Activated T-helper 2 cell treated with anti-CD3 and anti-CD28 coated beads, Interferon-gamma antibody, Interleukin-2, Interleukin-4, amounts not matched to agents 10 μg/mL and 5 μg/mL and 100 μg/mL, durations not matched to agents 14 hours and 24 hours and 36 hours (primary cell): ENCODE data around the gene SLC5A5. TPM values are rescaled to one million over a fixed set of nuclear protein-coding genes. Genes with fewer than 3 reads are reported as not detected.

Experiments
- DNase-seq: peaks from one replicate; pipeline ENCODE4 v3.0.0; 2021; ENCODE audit warnings: low spot score
- H3K27ac Mint-ChIP-seq: one replicate; pipeline ENCODE4 v1.8.0; 2021; ENCODE audit warnings: mixed read lengths
- H3K27me3 Mint-ChIP-seq: one replicate; pipeline ENCODE4 v1.8.0; 2021; ENCODE audit warnings: low read depth, mixed read lengths
- H3K36me3 Mint-ChIP-seq: one replicate; pipeline ENCODE4 v1.8.0; 2021; ENCODE audit warnings: low read depth, mixed read lengths
- H3K4me1 Mint-ChIP-seq: one replicate; pipeline ENCODE4 v1.8.0; 2021; ENCODE audit warnings: low read depth, mixed read lengths
- H3K4me3 Mint-ChIP-seq: one replicate; pipeline ENCODE4 v1.8.0; 2021; ENCODE audit warnings: low read depth, mild to moderate bottlenecking, moderate library complexity, mixed read lengths
- H3K9me3 Mint-ChIP-seq: one replicate; pipeline ENCODE4 v1.8.0; 2021; ENCODE audit warnings: mixed read lengths
- intact Hi-C: fragments of 100-400 bp; cut with micrococcal nuclease; formaldehyde crosslinking; loops from one replicate; pipeline ENCODE4 v1.15.1; 2023
- total RNA-seq: library from RNA; stranded (reverse); gene quantifications from 2 replicates; pipeline ENCODE4 v1.2.3, GENCODE V29; 2022

The SLC5A5 gene
- 0.69 and 0.75 TPM in 2 replicates for total RNA-seq

DNA sequence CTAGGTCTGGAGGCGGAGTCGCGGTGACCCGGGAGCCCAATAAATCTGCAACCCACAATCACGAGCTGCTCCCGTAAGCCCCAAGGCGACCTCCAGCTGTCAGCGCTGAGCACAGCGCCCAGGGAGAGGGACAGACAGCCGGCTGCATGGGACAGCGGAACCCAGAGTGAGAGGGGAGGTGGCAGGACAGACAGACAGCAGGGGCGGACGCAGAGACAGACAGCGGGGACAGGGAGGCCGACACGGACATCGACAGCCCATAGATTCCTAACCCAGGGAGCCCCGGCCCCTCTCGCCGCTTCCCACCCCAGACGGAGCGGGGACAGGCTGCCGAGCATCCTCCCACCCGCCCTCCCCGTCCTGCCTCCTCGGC, at the start of gene SLC5A5:
Gene SLC5A5 (plus strand): TSS at position 68 of the 373 bp plus-strand sequence. CDS start 375 bp downstream, outside the sequence.
- intact Hi-C loops, result loop anchor here (2.0 to 5.0 kb wide), 2 partner anchors 61 to 125 kb away; partner anchors contain the start of gene CCDC124
- DNase-seq, result no peak
- no peaks in the 10 kb centered on the region for H3K36me3 Mint-ChIP-seq

DNA sequence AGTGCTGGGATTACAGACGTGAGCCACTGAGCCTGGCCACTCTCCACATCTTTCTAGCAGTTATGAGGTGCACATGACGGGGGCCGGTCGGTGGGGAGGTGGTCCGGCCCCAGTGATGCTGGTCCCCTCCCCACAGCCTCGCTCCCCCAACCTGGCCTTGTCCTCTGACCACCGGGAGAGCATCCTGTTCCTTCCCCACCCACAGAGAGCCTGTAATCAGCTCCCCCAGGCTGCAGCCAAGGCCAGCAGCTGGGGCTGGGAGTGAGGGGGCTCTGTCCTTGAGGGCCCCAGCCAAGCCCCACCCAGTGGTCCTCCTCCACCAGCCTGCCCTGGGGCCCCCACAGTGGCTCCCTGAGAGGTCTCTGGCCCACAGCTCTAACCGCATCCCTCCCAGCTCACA, 47.4 kb upstream of the SLC5A5 start:
- no peaks in the 10 kb centered on the region for H3K4me1 Mint-ChIP-seq
- H3K27me3 Mint-ChIP-seq, result no peaks in the 10 kb centered on the region
- no peaks in the 10 kb centered on the region for H3K9me3 Mint-ChIP-seq
- H3K27ac Mint-ChIP-seq, result no peak overlapping the region
- DNase-seq, result no peak
- no peak overlapping the region for H3K4me3 Mint-ChIP-seq
- H3K36me3 Mint-ChIP-seq, result peaks cover 36% of the 10 kb centered on the region
- intact Hi-C loops, result no loop called here

More for the DNA sequence above, at the start of gene SLC5A5:
- peaks cover 2% of the 10 kb centered on the region for H3K27me3 Mint-ChIP-seq
- H3K4me1 Mint-ChIP-seq, result peaks cover 2% of the 10 kb centered on the region
- H3K9me3 Mint-ChIP-seq, result no peaks in the 10 kb centered on the region
- peak within 1 kb of the TSS; percentile 81 for H3K4me3 Mint-ChIP-seq
- no peak within 1 kb of the TSS for H3K27ac Mint-ChIP-seq

DNA sequence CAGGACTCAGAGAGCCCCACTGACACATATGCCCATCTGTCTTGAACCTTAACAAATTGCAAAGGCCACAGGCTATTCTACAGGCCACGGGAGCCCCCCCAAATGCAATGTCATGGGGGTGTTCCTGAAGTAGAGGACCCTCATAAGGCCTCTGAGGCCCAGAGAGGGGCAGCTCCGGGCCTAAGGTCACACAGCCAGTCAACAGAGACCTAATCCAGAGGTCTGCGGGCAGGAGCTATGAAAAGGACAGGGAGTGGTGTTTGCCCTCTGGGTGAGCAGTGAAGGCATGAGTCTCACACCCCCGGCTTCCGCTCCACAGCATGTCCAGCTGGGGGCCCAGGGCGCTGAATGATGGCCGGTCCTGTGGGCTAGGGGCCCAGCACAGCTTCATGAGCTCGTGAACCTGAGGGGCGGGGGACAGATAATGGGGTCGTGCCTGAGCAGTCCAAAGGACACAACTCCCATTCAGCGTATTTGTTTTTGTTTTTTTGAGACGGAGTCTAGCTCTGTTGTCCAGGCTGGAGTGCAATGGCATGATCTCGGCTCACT, 45.2 kb upstream of the SLC5A5 start:
- H3K4me3 Mint-ChIP-seq, result no peak overlapping the region
- intact Hi-C loops, result no loop called here
- no peaks in the 10 kb centered on the region for H3K4me1 Mint-ChIP-seq
- H3K9me3 Mint-ChIP-seq, result no peaks in the 10 kb centered on the region
- H3K27ac Mint-ChIP-seq, result no peak overlapping the region
- H3K36me3 Mint-ChIP-seq, result peaks cover 56% of the 10 kb centered on the region
- no peaks in the 10 kb centered on the region for H3K27me3 Mint-ChIP-seq
- DNase-seq, result no peak

DNA sequence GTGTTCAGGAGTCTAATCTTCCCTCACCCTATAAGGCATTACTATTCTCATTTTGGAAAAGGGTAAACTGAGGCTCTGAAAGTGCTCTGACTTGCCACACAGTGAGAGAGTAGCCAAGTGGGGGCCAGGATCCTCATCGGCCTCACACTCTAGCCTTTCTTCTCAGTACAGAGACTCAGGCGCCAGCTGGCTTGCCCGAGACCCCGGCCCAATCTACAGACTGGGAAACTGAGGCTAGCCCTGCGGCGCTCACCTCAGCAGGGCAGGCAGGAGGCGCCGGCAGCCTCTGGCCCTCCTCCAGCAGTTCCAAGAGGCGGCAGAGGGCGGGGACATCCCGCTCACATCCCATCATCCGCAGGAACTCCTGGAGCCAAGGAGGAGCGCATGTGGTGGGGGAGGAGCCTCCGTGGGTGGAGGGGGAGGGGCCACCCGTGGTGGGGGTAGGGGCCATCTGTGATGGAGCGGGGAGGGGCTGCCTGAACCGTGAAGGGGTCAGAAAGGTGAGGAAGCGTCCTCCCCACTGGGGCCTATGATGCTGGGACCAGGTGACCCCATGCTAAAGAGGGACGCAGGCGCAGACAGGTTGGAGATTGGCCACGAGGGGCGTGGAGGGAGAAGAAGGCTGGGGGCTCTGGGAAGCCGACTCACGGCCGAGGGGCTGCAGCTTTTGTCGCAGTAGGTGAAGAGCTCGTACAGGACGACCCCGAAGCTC, 41.7 kb upstream of the SLC5A5 start:
- peaks cover 77% of the 10 kb centered on the region for H3K36me3 Mint-ChIP-seq
- intact Hi-C loops, result no loop called here

DNA sequence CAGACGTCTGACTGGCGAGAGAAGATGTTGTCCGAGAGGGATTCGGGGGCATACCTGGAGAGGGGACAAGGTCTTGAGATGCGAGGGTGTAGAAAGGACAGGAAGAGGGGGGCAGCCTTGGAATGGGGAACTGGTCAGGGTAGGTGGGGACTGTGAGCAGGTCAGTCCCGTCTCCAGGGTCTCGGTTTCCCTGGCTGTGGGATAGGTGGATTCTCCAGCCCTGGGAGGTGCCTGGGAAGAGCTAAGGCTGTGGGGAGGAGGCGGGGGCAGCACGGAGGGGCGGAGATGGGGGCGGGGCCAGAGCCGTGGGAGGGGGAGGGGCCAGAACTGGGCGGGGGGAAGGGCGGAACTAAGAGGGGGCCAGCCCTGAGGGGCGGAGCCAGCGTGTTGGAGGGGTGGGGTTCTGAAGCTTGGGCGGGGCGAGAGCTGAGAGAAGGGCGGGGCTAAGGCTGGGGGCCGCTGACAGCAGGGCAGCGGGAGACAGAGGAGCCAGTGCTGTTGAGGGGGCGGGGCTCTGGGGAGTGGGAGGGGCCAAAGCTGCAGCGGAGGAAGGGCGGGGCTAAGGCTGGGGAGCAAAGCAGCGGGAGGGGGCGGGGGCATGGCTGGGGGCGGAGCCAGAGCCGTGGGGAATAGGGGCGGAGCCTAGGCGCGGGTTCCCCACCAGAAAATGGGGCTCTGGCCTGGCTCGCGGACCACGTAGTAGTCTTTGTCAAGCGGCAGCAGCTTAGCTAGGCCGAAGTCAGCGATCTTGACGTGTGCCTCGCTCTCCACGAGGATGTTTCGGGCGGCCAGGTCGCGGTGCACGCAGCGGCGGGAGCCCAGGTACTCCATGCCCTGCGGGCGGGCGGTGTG, 41.0 kb upstream of the SLC5A5 start:
- peaks cover 80% of the 10 kb centered on the region for H3K36me3 Mint-ChIP-seq
- peak overlapping the region; percentile 7 for H3K27ac Mint-ChIP-seq
- H3K27me3 Mint-ChIP-seq, result no peaks in the 10 kb centered on the region
- no peaks in the 10 kb centered on the region for H3K9me3 Mint-ChIP-seq
- no peak overlapping the region for H3K4me3 Mint-ChIP-seq
- peaks cover 8% of the 10 kb centered on the region for H3K4me1 Mint-ChIP-seq
- peak; percentile 24 for DNase-seq
- intact Hi-C loops, result no loop called here

More for the DNA sequence above, 41.7 kb upstream of the SLC5A5 start:
- H3K9me3 Mint-ChIP-seq, result no peaks in the 10 kb centered on the region
- H3K4me3 Mint-ChIP-seq, result no peak overlapping the region
- no peaks in the 10 kb centered on the region for H3K27me3 Mint-ChIP-seq
- DNase-seq, result no peak
- peaks cover 2% of the 10 kb centered on the region for H3K4me1 Mint-ChIP-seq
- peak overlapping the region; percentile 7 for H3K27ac Mint-ChIP-seq

DNA sequence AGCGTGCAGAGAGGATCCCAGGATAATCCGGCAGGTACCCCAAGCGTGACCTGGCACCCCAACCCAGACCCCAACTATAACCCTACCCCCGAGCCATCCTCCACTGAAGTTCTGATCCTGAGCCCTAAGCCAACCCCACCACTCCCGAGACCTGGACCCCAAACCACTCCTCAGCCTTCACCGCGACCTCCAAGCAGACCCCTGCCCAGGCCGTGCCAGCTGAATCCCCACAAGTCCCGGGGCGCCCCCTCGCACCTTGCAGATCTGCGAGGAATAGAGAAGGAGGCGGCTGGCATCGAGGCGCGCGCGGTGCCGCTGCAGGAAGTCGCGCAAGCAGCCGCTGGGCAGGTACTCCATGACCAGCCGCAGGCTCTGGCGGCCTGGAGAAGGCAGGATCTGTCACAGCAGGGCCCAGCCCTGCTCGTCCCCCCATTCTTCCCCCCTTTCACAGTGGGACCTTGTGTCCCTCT, 40.3 kb upstream of the SLC5A5 start:
- H3K27me3 Mint-ChIP-seq, result no peaks in the 10 kb centered on the region
- peaks cover 8% of the 10 kb centered on the region for H3K4me1 Mint-ChIP-seq
- no peak overlapping the region for H3K27ac Mint-ChIP-seq
- no peak overlapping the region for H3K4me3 Mint-ChIP-seq
- DNase-seq, result no peak
- H3K36me3 Mint-ChIP-seq, result peaks cover 85% of the 10 kb centered on the region
- H3K9me3 Mint-ChIP-seq, result no peaks in the 10 kb centered on the region
- intact Hi-C loops, result no loop called here

DNA sequence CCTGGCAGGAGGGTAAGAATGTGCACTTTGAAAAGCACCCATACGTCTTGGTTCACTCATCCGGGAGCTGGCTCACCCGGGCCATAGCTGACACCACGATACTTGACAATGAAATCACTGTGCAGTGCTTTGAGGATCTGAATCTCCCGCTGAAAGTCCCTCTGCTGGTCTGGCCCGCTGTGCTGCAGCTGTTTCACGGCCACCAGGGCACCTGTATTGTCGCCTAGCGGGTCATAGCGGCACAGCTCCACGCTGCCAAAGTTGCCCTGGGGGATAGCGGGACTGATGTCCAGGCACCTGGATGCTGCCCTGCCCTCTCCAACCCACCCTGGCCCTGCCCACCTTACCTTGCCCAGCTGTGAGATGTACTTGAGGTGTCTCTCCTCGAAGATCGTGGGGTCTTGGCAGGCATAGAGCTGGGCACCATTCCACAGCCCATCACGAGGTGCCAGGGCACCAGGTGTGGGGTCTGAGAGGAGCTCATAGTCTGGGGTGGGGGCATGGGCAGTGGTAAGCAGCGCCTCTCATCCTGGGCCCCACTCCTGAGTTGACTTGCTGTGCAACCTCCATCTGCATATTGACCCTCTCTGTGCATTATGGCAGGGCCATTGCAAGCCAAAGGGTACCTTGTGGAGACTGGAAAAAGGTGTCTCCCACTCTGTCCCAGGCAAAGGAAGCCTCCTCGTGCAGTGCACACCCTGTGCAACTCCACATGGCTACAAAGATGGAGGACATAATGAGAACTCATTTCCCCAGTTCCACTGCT, 39.1 kb upstream of the SLC5A5 start:
- no peak overlapping the region for H3K4me3 Mint-ChIP-seq
- no peak for DNase-seq
- peaks cover 87% of the 10 kb centered on the region for H3K36me3 Mint-ChIP-seq
- peaks cover 8% of the 10 kb centered on the region for H3K4me1 Mint-ChIP-seq
- no peak overlapping the region for H3K27ac Mint-ChIP-seq
- no peaks in the 10 kb centered on the region for H3K27me3 Mint-ChIP-seq
- intact Hi-C loops, result no loop called here
- no peaks in the 10 kb centered on the region for H3K9me3 Mint-ChIP-seq

DNA sequence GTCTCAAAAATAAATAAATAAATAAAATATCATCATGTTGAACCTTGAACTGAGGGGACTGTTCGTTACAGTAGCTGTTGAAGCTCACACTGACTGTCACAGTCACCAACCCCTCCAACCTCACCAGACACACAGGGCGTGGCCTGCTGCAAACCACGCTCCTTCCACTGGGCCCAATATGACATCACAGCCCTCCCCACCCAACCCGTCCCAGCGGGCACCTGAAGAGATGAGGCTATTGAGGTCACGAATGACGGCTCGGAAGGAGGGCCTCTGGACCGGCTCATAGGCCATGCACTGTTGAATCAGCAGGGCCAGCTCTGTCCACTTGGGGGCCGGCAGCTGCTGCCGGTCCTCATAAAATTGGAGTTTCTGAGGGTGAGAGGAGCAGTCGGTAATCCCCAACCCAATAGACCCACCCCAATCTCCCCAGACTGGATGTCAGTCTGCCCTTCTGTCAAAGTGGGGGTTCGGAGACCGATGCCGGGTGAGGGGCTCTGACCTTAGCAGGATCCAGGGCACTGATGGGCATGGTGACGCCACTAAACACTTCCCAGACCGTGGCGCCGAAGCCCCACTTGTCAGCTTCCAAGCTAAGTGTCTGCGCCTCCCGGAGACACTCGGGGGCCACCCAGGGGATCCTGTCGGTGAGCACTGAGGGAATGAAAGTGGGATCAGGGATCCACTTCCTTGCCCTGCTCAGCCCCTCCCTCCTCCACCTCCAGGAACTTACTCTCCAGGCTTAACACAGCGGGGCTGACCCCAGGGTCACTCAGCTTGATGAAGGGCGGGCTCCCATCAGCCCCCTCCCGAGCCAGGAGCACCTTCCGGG, 37.2 kb upstream of the SLC5A5 start:
- Mint-ChIP-seq H3K27ac (no peak overlapping the region), H3K36me3 (peaks cover 90% of the 10 kb centered on the region), H3K4me1 (peaks cover 9% of the 10 kb centered on the region), H3K9me3 (no peaks in the 10 kb centered on the region), H3K27me3 (no peaks in the 10 kb centered on the region), H3K4me3 (no peak overlapping the region)
- no peak for DNase-seq
- intact Hi-C loops, result no loop called here

DNA sequence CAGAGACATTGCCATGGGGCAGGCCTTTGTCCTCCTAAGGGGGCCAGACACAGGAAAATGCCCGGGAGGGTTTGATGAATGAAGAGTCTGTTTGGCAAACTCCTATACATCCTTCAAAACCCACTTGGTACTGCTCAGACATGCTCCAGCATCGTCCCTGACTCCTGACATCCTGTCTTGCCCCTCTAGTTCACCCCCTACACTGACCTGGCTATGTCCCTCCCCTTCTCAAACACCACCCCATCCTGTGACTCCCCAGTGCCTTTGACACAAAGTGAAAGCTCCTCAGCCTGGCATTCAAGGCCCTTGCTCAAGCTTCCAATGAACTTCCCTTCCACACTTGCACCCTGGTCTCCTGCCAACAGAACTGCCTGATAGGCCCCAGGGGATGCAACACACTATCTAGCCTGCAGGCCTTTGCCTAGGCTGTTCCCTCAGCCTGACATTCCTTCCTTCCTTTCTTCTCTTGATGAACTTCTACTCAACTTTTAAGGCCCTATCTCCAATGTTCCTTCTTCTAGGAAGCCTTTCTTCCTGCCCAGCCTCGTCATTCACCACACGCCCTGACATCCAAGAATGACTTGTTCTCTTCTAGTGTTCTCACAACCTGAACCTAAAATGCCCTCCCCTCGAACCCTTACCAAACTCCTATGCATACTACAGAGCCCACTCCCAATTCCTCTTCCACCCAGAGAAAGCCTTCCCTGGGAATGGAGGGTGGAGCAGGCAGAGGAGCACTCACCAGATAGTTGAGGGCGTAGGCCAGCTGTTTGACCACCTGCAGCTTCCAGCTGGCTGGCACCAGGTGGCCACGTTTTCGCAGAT, 36.4 kb upstream of the SLC5A5 start:
- intact Hi-C loops, result no loop called here

DNA sequence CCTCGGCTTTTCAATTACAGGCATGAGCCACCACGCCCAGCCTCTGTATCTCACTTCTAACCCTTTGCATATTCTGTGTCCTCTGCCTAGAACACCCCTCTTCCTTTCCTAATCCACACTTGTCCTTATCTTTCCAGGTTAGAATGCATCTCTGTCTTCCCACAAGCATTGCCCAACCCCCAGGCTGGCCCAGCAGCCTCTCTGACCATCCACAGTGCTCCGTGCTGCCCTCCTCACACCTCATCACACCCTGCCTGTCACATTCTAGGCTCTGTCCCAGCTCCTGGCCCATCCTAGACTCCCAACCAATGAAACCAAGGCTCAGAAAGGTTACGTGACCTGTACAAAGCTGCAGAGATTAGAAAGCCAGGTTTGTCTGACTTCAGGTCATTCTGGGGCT, 35.2 kb upstream of the SLC5A5 start:
- H3K27me3 Mint-ChIP-seq, result no peaks in the 10 kb centered on the region
- H3K36me3 Mint-ChIP-seq, result peaks cover 88% of the 10 kb centered on the region
- intact Hi-C loops, result no loop called here
- H3K4me3 Mint-ChIP-seq, result no peak overlapping the region
- H3K27ac Mint-ChIP-seq, result no peak overlapping the region
- no peaks in the 10 kb centered on the region for H3K9me3 Mint-ChIP-seq
- DNase-seq, result no peak
- H3K4me1 Mint-ChIP-seq, result peaks cover 9% of the 10 kb centered on the region

More for the DNA sequence above, 36.4 kb upstream of the SLC5A5 start:
- no peak overlapping the region for H3K4me3 Mint-ChIP-seq
- H3K27me3 Mint-ChIP-seq, result no peaks in the 10 kb centered on the region
- DNase-seq, result no peak
- peaks cover 88% of the 10 kb centered on the region for H3K36me3 Mint-ChIP-seq
- H3K27ac Mint-ChIP-seq, result peak overlapping the region; percentile 1
- peaks cover 9% of the 10 kb centered on the region for H3K4me1 Mint-ChIP-seq
- no peaks in the 10 kb centered on the region for H3K9me3 Mint-ChIP-seq

DNA sequence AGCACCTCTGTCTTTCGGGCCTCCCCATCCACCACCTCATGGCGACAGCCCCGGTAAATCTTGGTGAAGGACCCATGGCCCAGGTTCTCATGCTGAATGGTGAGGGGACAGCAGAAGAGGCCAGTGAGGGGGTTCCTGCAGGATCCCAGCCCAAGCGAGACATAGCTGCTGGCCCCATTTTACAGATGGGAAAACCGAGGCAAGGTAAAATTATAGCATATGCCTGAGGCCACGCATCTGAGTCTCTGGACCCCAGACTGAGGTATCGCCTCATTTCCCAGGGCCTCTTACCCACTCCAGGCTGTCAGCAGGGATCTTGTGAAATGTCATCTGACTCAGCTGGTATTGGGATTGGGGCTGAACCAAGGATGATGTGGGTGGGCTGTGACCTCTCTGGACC, 33.8 kb upstream of the SLC5A5 start:
- Mint-ChIP-seq H3K27ac (peak overlapping the region; percentile 60), H3K27me3 (no peaks in the 10 kb centered on the region), H3K36me3 (peaks cover 84% of the 10 kb centered on the region), H3K4me3 (no peak overlapping the region), H3K9me3 (no peaks in the 10 kb centered on the region), H3K4me1 (peaks cover 9% of the 10 kb centered on the region)
- intact Hi-C loops, result no loop called here
- no peak for DNase-seq
